HepG2 (cell line): Measurements from ENCODE around the gene MPC1. TPM values are rescaled to one million over a fixed set of nuclear protein-coding genes. Genes with fewer than 3 reads are reported as not detected.

Experiments used
- ATF3 ChIP-seq: sonication (generic); formaldehyde crosslinking; IDR thresholded peaks from 2 replicates; pipeline ENCODE4 v1.4.0; 2020; ENCODE audit warnings: missing genetic modification reagents
- ELF4 ChIP-seq: sonication (generic); formaldehyde crosslinking; IDR thresholded peaks from 2 replicates; pipeline ENCODE4 v1.5.0; 2020; ENCODE audit warnings: missing genetic modification reagents, mild to moderate bottlenecking, moderate library complexity, borderline replicate concordance
- HNF1B ChIP-seq: sonication (generic); formaldehyde crosslinking; IDR thresholded peaks from 2 replicates; pipeline ENCODE4 v1.5.1; 2020; ENCODE audit warnings: mild to moderate bottlenecking, moderate library complexity, missing genetic modification reagents
- IKZF1 ChIP-seq: fragments of 450-650 bp; IDR thresholded peaks from 2 replicates; pipeline ENCODE4 v1.7.1; 2016
- KAT2B ChIP-seq: fragments of 150-350 bp; IDR thresholded peaks from 2 replicates; pipeline ENCODE4 v1.6.1; 2014; ENCODE audit warnings: low read depth, low read length, borderline replicate concordance
- MAF1 ChIP-seq: sonication (generic); formaldehyde crosslinking; IDR thresholded peaks from 2 replicates; pipeline ENCODE4 v1.5.0; 2020; ENCODE audit warnings: missing genetic modification reagents, borderline replicate concordance
- MAZ ChIP-seq, 2 experiments: sonication (generic) in 1 of 2; formaldehyde crosslinking in 1 of 2; IDR thresholded peaks; 2 replicates each; pipeline versions ENCODE4 v1.5.0 to v1.6.1; 2012 to 2020; ENCODE audit warnings: low read depth in 2 of 2, mild to moderate bottlenecking in 2 of 2, borderline replicate concordance in 1 of 2, improper control_type of control experiment in 1 of 2, low read length in 1 of 2, missing genetic modification reagents in 1 of 2, moderate library complexity in 1 of 2
- POGK ChIP-seq: sonication (generic); formaldehyde crosslinking; conservative IDR thresholded peaks from 2 replicates; pipeline ENCODE4 v1.8.0; 2022; ENCODE audit warnings: mild to moderate bottlenecking, moderate library complexity, missing genetic modification reagents
- RAD21 ChIP-seq: fragments of 450-650 bp; formaldehyde crosslinking; IDR thresholded peaks from 2 replicates; pipeline ENCODE4 v1.5.0; 2020; ENCODE audit warnings: mild to moderate bottlenecking
- SUZ12 ChIP-seq: fragments of 150-350 bp; IDR thresholded peaks from 2 replicates; pipeline ENCODE4 v1.6.1; 2014; ENCODE audit warnings: low read depth, low read length
- TFAP4 ChIP-seq: sonication (generic); IDR thresholded peaks from 2 replicates; pipeline ENCODE4 v1.6.1; 2016; ENCODE audit warnings: low read depth, borderline replicate concordance
- ZFP90 ChIP-seq: sonication (generic); formaldehyde crosslinking; IDR thresholded peaks from 2 replicates; pipeline ENCODE4 v1.8.0; 2022; ENCODE audit warnings: missing genetic modification reagents, mild to moderate bottlenecking, inconsistent platforms, borderline replicate concordance
- ZNF770 ChIP-seq: sonication (generic); formaldehyde crosslinking; IDR thresholded peaks from 2 replicates; pipeline ENCODE4 v1.5.0; 2020; ENCODE audit warnings: mild to moderate bottlenecking, missing genetic modification reagents
- ZSCAN25 ChIP-seq: sonication (generic); formaldehyde crosslinking; IDR thresholded peaks from 2 replicates; pipeline ENCODE4 v1.8.0; 2022; ENCODE audit warnings: mild to moderate bottlenecking, missing genetic modification reagents
- polyA plus RNA-seq, 8 experiments: library from polyadenylated mRNA; depleted of rRNA in 3 of 8; stranded (reverse) in 7 of 8; unstranded in 1 of 8; fragments of >200 nt; fragmentation: Illumina TruSeq in 4 of 8; extraction: Trizol in 4 of 8; gene quantifications; 2 replicates each; pipeline versions ENCODE4 v1.2.1 to v1.2.3, GENCODE V29; 2011 to 2016; ENCODE audit warnings: low read depth in 4 of 8, missing spikeins in 1 of 8, mixed read lengths in 1 of 8; ENCODE audit not compliant: insufficient read depth in 1 of 8
- total RNA-seq, 5 experiments: library from RNA; depleted of rRNA; stranded (reverse); fragments of >200 nt; fragmentation: Illumina TruSeq; extraction: Trizol; gene quantifications; 2 replicates each; pipeline ENCODE4 v1.2.3, GENCODE V29; 2016; ENCODE audit warnings: low read depth in 1 of 5
- TF ChIP-seq, protein P1 (sequence below): sonication (generic); formaldehyde crosslinking; IDR thresholded peaks from 2 replicates; pipeline ENCODE4 v1.5.0; 2020; ENCODE audit warnings: mild to moderate bottlenecking, missing genetic modification reagents, borderline replicate concordance
- TF ChIP-seq, protein P2 (sequence below): sonication (generic); formaldehyde crosslinking; IDR thresholded peaks from 2 replicates; pipeline ENCODE4 v1.8.0; 2022; ENCODE audit warnings: mild to moderate bottlenecking, missing genetic modification reagents, moderate library complexity

Gene MPC1
- total and polyA plus RNA-seq, 2 of the 13 experiments (the other 11 are each of a cell fraction or from before 2014, with no cell fraction given): 189 to 214 TPM

DNA sequence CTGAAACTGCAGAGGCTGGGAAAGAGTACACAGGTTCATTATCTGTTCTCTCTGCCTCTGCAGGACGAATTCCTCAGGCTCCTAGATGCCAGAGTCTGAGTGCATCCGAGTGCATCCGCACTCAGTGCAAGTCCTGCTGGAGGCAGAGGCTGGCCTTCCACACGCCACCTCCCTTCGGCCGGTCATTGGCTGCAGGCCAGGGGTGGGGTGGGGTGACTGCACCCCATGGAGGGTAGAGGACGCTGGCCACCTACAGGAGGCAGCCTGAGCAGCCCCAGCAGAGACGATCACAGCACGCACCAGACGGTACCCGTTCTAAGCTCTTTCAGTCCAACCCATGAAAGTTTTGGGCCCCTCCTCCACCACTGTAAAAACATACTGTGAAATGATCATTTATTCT is 52.1 kb downstream of the MPC1 start (continued):
- TF ChIP-seq, protein P1, sequence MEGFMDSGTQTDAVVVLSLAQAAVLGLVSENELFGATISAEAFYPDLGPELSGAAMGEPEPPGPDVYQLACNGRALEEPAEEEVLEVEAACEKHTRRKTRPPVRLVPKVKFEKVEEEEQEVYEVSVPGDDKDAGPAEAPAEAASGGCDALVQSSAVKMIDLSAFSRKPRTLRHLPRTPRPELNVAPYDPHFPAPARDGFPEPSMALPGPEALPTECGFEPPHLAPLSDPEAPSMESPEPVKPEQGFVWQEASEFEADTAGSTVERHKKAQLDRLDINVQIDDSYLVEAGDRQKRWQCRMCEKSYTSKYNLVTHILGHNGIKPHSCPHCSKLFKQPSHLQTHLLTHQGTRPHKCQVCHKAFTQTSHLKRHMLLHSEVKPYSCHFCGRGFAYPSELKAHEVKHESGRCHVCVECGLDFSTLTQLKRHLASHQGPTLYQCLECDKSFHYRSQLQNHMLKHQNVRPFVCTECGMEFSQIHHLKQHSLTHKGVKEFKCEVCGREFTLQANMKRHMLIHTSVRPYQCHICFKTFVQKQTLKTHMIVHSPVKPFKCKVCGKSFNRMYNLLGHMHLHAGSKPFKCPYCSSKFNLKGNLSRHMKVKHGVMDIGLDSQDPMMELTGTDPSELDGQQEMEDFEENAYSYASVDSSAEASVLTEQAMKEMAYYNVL (CRISPR knock-in tag): no peak; the same call in 1 of the 2 replicates
- TF ChIP-seq ATF3 (CRISPR knock-in tag): 0 out of 2 replicates have a peak, but pooled peaks have one; percentile 29
- TF ChIP-seq, protein P2, sequence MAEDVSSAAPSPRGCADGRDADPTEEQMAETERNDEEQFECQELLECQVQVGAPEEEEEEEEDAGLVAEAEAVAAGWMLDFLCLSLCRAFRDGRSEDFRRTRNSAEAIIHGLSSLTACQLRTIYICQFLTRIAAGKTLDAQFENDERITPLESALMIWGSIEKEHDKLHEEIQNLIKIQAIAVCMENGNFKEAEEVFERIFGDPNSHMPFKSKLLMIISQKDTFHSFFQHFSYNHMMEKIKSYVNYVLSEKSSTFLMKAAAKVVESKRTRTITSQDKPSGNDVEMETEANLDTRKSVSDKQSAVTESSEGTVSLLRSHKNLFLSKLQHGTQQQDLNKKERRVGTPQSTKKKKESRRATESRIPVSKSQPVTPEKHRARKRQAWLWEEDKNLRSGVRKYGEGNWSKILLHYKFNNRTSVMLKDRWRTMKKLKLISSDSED (CRISPR knock-in tag): no peak
- peak; percentile 87 for TF ChIP-seq HNF1B (CRISPR knock-in tag)
- TF ChIP-seq SUZ12: no peak
- no peak for TF ChIP-seq IKZF1
- peak; percentile 93 for TF ChIP-seq RAD21 (CRISPR knock-in tag)
- peak; percentile 37; the same call in 1 of the 2 replicates for TF ChIP-seq TFAP4
- no peak for TF ChIP-seq ELF4
- peak; percentile 94 for TF ChIP-seq ZNF770
- no peak for TF ChIP-seq MAF1 (CRISPR knock-in tag)
- TF ChIP-seq MAZ (IDR thresholded peaks at IDR 0.05; ENCODE audit: borderline replicate concordance, low read depth, low read length): peak; percentile 87
- TF ChIP-seq MAZ (CRISPR knock-in tag; IDR thresholded peaks at IDR 0.05; ENCODE audit: low read depth): 0 out of 2 replicates have a peak, but pooled peaks have one; percentile 58
- TF ChIP-seq ZSCAN25: no peak; the same call in 1 of the 2 replicates
- TF ChIP-seq KAT2B: no peak
- no peak for TF ChIP-seq ZFP90 (CRISPR knock-in tag)
- TF ChIP-seq POGK (CRISPR knock-in tag): peak; percentile 63; the same call in 1 of the 2 replicates
